Gastrocnemius medialis (tissue), 4 donors: ENCODE data around the gene ZFYVE21.

Experiments
- POLR2A ChIP-seq, 2 donors: fragments of 450-650 bp; IDR thresholded peaks; one replicate each; pipeline ENCODE4 v1.6.1; 2017; ENCODE audit warnings: antibody characterized with exemption in 2 of 2, mild to moderate bottlenecking in 2 of 2, moderate library complexity in 2 of 2
- TF ChIP-seq, protein P1 (sequence below), 5 experiments: fragments of 450-650 bp in 3 of 5; fragments of 200-600 bp in 2 of 5; sonication (generic) in 2 of 5; IDR thresholded peaks in 4 of 5; conservative IDR thresholded peaks in 1 of 5; 1 replicate in 4 of 5; 2 replicates in 1 of 5; pipeline ENCODE4 v1.5.1; 2016 to 2019; ENCODE audit warnings: antibody characterized with exemption in 5 of 5, mild to moderate bottlenecking in 3 of 5, moderate library complexity in 3 of 5

DNA sequence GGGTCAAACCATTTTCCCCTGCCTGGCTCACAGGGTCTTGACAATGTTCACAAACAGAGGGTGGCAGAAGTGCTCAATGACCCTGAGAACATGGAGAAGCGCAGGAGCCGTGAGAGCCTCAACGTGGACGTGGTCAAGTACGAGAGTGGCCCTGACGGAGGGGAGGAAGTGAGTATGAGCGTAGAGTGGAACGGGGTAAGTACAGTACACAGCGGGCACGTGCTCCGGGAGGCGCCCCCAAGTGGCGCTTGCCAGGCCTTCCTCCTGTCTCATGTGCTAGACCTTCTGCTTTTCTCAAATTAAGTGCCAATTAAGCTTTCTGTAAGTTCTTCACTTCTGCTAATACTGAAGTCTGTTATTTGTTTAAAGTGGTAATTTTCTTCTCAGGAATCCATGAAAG, 36.3 kb upstream of the ZFYVE21 start:
- TF ChIP-seq, protein P1, sequence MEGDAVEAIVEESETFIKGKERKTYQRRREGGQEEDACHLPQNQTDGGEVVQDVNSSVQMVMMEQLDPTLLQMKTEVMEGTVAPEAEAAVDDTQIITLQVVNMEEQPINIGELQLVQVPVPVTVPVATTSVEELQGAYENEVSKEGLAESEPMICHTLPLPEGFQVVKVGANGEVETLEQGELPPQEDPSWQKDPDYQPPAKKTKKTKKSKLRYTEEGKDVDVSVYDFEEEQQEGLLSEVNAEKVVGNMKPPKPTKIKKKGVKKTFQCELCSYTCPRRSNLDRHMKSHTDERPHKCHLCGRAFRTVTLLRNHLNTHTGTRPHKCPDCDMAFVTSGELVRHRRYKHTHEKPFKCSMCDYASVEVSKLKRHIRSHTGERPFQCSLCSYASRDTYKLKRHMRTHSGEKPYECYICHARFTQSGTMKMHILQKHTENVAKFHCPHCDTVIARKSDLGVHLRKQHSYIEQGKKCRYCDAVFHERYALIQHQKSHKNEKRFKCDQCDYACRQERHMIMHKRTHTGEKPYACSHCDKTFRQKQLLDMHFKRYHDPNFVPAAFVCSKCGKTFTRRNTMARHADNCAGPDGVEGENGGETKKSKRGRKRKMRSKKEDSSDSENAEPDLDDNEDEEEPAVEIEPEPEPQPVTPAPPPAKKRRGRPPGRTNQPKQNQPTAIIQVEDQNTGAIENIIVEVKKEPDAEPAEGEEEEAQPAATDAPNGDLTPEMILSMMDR (IDR thresholded peaks at IDR 0.05 in 4 of 5, conservative IDR thresholded peaks at IDR 0.05 in 1 of 5): peak in 1 of 5 experiments; percentile 7
- TF ChIP-seq POLR2A (IDR thresholded peaks at IDR 0.05): no peak
